OCI-LY7 (cell line): ENCODE measurements around the gene KRTAP4-12.

ENCODE experiments used
- EZH2phosphoT487 ChIP-seq: fragments of 200-600 bp; sonication (generic); IDR thresholded peaks from 2 replicates; pipeline ENCODE4 v1.6.1; 2018; ENCODE audit warnings: low read depth, borderline replicate concordance, mild to moderate bottlenecking, mixed run types, antibody characterized with exemption, low read length, moderate library complexity, mixed read lengths
- TF ChIP-seq, protein P1 (sequence below): fragments of 200-600 bp; sonication (generic); conservative IDR thresholded peaks from 2 replicates; pipeline ENCODE4 v1.5.1; 2014; ENCODE audit warnings: mild to moderate bottlenecking, antibody characterized with exemption, low read length, moderate library complexity, mixed read lengths

GRCh38 chr17:41101586-41102259, 22.3 kb downstream of the KRTAP4-12 start, which contains the start of gene KRTAP4-16:
- TF ChIP-seq, protein P1, sequence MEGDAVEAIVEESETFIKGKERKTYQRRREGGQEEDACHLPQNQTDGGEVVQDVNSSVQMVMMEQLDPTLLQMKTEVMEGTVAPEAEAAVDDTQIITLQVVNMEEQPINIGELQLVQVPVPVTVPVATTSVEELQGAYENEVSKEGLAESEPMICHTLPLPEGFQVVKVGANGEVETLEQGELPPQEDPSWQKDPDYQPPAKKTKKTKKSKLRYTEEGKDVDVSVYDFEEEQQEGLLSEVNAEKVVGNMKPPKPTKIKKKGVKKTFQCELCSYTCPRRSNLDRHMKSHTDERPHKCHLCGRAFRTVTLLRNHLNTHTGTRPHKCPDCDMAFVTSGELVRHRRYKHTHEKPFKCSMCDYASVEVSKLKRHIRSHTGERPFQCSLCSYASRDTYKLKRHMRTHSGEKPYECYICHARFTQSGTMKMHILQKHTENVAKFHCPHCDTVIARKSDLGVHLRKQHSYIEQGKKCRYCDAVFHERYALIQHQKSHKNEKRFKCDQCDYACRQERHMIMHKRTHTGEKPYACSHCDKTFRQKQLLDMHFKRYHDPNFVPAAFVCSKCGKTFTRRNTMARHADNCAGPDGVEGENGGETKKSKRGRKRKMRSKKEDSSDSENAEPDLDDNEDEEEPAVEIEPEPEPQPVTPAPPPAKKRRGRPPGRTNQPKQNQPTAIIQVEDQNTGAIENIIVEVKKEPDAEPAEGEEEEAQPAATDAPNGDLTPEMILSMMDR: no peak
- TF ChIP-seq EZH2phosphoT487: no peak
